GM23338 (cell line): ENCODE measurements around the gene SPAG16. TPM values are rescaled to one million over a fixed set of nuclear protein-coding genes. Genes with fewer than 3 reads are reported as not detected.

Source experiments
- ATAC-seq: fragments of 200-7000 bp; cut with Tn5 transposase; 3 replicates; pipeline ENCODE4 v1.9.1; 2020
- DNase-seq: peaks from one replicate; pipeline ENCODE4 v3.0.0-alpha.2; 2015; ENCODE audit warnings: low spot score
- H2AFZ ChIP-seq: fragments of 200-600 bp; sonication (generic); 2 replicates; pipeline ENCODE4 v1.8.0; 2016; ENCODE audit warnings: antibody characterized with exemption, mild to moderate bottlenecking, moderate library complexity
- H3F3A ChIP-seq: fragments of 200-600 bp; sonication (generic); replicated peaks from 2 replicates; pipeline ENCODE4 v1.8.0; 2017; ENCODE audit warnings: antibody characterized with exemption, mixed run types, low read depth
- H3K27ac ChIP-seq: fragments of 200-600 bp; sonication (generic); 2 replicates; pipeline ENCODE4 v1.6.1; 2016; ENCODE audit warnings: low read depth
- H3K27me3 ChIP-seq: fragments of 200-600 bp; sonication (generic); 2 replicates; pipeline ENCODE4 v1.8.0; 2016; ENCODE audit warnings: mild to moderate bottlenecking, mixed run types, moderate library complexity; ENCODE audit not compliant: insufficient read depth
- H3K36me3 ChIP-seq: fragments of 200-600 bp; sonication (generic); 2 replicates; pipeline ENCODE4 v1.8.0; 2016; ENCODE audit warnings: mild to moderate bottlenecking; ENCODE audit not compliant: insufficient read depth
- H3K4me1 ChIP-seq: fragments of 200-600 bp; sonication (generic); 2 replicates; pipeline ENCODE4 v1.8.0; 2016; ENCODE audit warnings: mild to moderate bottlenecking, moderate library complexity; ENCODE audit not compliant: insufficient read depth
- H3K4me2 ChIP-seq: fragments of 200-600 bp; sonication (generic); 2 replicates; pipeline ENCODE4 v1.7.1; 2017; ENCODE audit warnings: mixed run types
- H3K4me3 ChIP-seq: fragments of 200-600 bp; sonication (generic); 2 replicates; pipeline ENCODE4 v1.6.1; 2016; ENCODE audit warnings: mixed run types
- H3K79me2 ChIP-seq: fragments of 200-600 bp; sonication (generic); replicated peaks from 2 replicates; pipeline ENCODE4 v1.8.0; 2017; ENCODE audit warnings: mild to moderate bottlenecking; ENCODE audit not compliant: insufficient read depth
- H3K9me2 ChIP-seq: fragments of 200-600 bp; sonication (generic); 2 replicates; pipeline ENCODE4 v1.8.0; 2017; ENCODE audit not compliant: insufficient read depth
- H4K20me1 ChIP-seq: fragments of 200-600 bp; sonication (generic); replicated peaks from 2 replicates; pipeline ENCODE4 v1.8.0; 2017; ENCODE audit warnings: mild to moderate bottlenecking; ENCODE audit not compliant: insufficient read depth
- H3K27ac Mint-ChIP-seq: 2 replicates; pipeline ENCODE4 v1.8.0; 2020; ENCODE audit warnings: inconsistent platforms, mild to moderate bottlenecking, moderate library complexity, mixed read lengths
- H3K27me3 Mint-ChIP-seq: 3 replicates; pipeline ENCODE4 v1.8.0; 2022; ENCODE audit warnings: low read depth, mild to moderate bottlenecking, moderate library complexity, mixed read lengths, inconsistent platforms; ENCODE audit not compliant: insufficient read depth, poor library complexity
- H3K36me3 Mint-ChIP-seq: 3 replicates; pipeline ENCODE4 v1.8.0; 2021; ENCODE audit warnings: low read depth, mild to moderate bottlenecking, inconsistent platforms, moderate library complexity, mixed read lengths
- H3K4me1 Mint-ChIP-seq: 3 replicates; pipeline ENCODE4 v1.8.0; 2020; ENCODE audit warnings: mild to moderate bottlenecking, inconsistent platforms, mixed read lengths
- H3K4me3 Mint-ChIP-seq: 3 replicates; pipeline ENCODE4 v1.8.0; 2021; ENCODE audit warnings: moderate library complexity, mild to moderate bottlenecking, inconsistent platforms, mixed read lengths
- H3K9me3 Mint-ChIP-seq: 3 replicates; pipeline ENCODE4 v1.8.0; 2020; ENCODE audit warnings: moderate library complexity, mild to moderate bottlenecking, inconsistent platforms, mixed read lengths
- CREB1 ChIP-seq: fragments of 250-450 bp; sonication (Bioruptor Pico); IDR thresholded peaks from 2 replicates; pipeline ENCODE4 v1.5.0; 2020; ENCODE audit warnings: low read depth, mild to moderate bottlenecking, moderate library complexity
- EZH2 ChIP-seq: fragments of 200-600 bp; sonication (generic); IDR thresholded peaks from one replicate; pipeline ENCODE4 v1.8.0; 2017; ENCODE audit warnings: antibody characterized with exemption, mild to moderate bottlenecking, low read depth; ENCODE audit not compliant: unreplicated experiment
- EZH2phosphoT487 ChIP-seq: fragments of 200-600 bp; sonication (generic); IDR thresholded peaks from one replicate; pipeline ENCODE4 v1.8.1; 2018; ENCODE audit warnings: antibody characterized with exemption; ENCODE audit not compliant: unreplicated experiment
- JUNB ChIP-seq: IDR thresholded peaks from one replicate; pipeline ENCODE4 v1.6.1; 2016; ENCODE audit warnings: antibody characterized with exemption; ENCODE audit not compliant: unreplicated experiment
- NANOG ChIP-seq: IDR thresholded peaks from 2 replicates; pipeline ENCODE4 v1.6.1; 2016; ENCODE audit warnings: antibody characterized with exemption, borderline replicate concordance
- POLR2AphosphoS5 ChIP-seq: IDR thresholded peaks from 2 replicates; pipeline ENCODE4 v1.6.1; 2016; ENCODE audit warnings: antibody characterized with exemption, low read depth
- STAT1 ChIP-seq: IDR thresholded peaks from one replicate; pipeline ENCODE4 v1.6.1; 2016; ENCODE audit warnings: antibody characterized with exemption; ENCODE audit not compliant: unreplicated experiment
- ZNF114 ChIP-seq: fragments of 250-450 bp; sonication (Bioruptor Pico); IDR thresholded peaks from 2 replicates; pipeline ENCODE4 v1.5.0; 2020; ENCODE audit warnings: mild to moderate bottlenecking, moderate library complexity
- ZNF331 ChIP-seq: fragments of 250-450 bp; sonication (Bioruptor Pico); IDR thresholded peaks from 2 replicates; pipeline ENCODE4 v1.5.0; 2020; ENCODE audit warnings: low read depth, mild to moderate bottlenecking, moderate library complexity
- polyA plus RNA-seq: library from polyadenylated mRNA; unstranded; fragments of >200 nt; fragmentation: Nextera tagmentation; extraction: Ambion mirVana; gene quantifications from 2 replicates; pipeline ENCODE4 v1.2.1, GENCODE V29; 2016
- total RNA-seq: library from RNA; depleted of rRNA; stranded (reverse); fragments of >200 nt; shearing (Covaris generic); gene quantifications from 2 replicates; pipeline ENCODE4 v1.2.3, GENCODE V29; 2014
- TF ChIP-seq, protein P1 (sequence below): IDR thresholded peaks from 2 replicates; pipeline ENCODE4 v1.6.1; 2016; ENCODE audit warnings: antibody characterized with exemption
- TF ChIP-seq, protein P2 (sequence below), 2 experiments: fragments of 200-600 bp in 1 of 2; sonication (generic) in 1 of 2; conservative IDR thresholded peaks; 2 replicates each; pipeline versions ENCODE4 v1.5.1 to v1.6.1; 2016 to 2017; ENCODE audit warnings: antibody characterized with exemption in 2 of 2, low read depth in 2 of 2, mild to moderate bottlenecking in 2 of 2, moderate library complexity in 1 of 2
- TF ChIP-seq, protein P3 (sequence below): fragments of 250-450 bp; sonication (Bioruptor Pico); IDR thresholded peaks from 2 replicates; pipeline ENCODE4 v1.5.0; 2020; ENCODE audit warnings: mild to moderate bottlenecking, moderate library complexity
- TF ChIP-seq, protein P4 (sequence below): IDR thresholded peaks from one replicate; pipeline ENCODE4 v1.6.1; 2018; ENCODE audit warnings: antibody characterized with exemption; ENCODE audit not compliant: unreplicated experiment

The SPAG16 gene
- total and polyA plus RNA-seq, 2 experiments from 2014 or later = 19.7 to 47.8 TPM

DNA sequence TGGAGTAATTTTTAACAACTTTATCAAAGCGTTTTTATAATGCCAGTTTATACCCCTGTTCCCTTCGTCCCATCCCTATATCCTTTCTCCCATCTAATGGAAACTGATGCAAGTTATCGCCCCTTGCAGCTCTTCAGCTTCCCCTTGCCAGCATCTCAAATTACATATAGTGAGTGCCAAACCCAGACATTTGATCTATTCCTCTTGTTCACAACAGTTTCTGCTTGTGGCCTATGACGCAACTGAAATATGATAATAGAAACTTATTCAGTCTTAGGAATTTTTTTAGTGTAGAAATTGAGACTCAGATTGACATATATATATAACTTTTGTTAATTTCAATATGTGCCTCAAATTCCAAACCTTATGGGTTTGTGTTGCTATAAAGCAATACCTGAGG lies 564.4 kb downstream of the SPAG16 start:
- no peaks in the 10 kb centered on the region for H3K36me3 Mint-ChIP-seq

More for the DNA sequence above, 564.4 kb downstream of the SPAG16 start:
- ATAC-seq = no peak
- H3K9me3 Mint-ChIP-seq = no peaks in the 10 kb centered on the region
- Histone ChIP-seq H2AFZ (no peak overlapping the region), H3K4me2 (no peak overlapping the region), H3K9me2 (no peaks in the 10 kb centered on the region), H3F3A (no peaks in the 10 kb centered on the region), H3K36me3 (no peaks in the 10 kb centered on the region), H3K27me3 (no peaks in the 10 kb centered on the region), H3K79me2 (no peaks in the 10 kb centered on the region), H4K20me1 (no peaks in the 10 kb centered on the region), H3K4me1 (no peaks in the 10 kb centered on the region), H3K4me3 (no peak overlapping the region), H3K27ac (no peak overlapping the region)
- TF ChIP-seq, protein P1, sequence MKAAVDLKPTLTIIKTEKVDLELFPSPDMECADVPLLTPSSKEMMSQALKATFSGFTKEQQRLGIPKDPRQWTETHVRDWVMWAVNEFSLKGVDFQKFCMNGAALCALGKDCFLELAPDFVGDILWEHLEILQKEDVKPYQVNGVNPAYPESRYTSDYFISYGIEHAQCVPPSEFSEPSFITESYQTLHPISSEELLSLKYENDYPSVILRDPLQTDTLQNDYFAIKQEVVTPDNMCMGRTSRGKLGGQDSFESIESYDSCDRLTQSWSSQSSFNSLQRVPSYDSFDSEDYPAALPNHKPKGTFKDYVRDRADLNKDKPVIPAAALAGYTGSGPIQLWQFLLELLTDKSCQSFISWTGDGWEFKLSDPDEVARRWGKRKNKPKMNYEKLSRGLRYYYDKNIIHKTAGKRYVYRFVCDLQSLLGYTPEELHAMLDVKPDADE = no peak
- no peak for TF ChIP-seq NANOG
- TF ChIP-seq, protein P2, sequence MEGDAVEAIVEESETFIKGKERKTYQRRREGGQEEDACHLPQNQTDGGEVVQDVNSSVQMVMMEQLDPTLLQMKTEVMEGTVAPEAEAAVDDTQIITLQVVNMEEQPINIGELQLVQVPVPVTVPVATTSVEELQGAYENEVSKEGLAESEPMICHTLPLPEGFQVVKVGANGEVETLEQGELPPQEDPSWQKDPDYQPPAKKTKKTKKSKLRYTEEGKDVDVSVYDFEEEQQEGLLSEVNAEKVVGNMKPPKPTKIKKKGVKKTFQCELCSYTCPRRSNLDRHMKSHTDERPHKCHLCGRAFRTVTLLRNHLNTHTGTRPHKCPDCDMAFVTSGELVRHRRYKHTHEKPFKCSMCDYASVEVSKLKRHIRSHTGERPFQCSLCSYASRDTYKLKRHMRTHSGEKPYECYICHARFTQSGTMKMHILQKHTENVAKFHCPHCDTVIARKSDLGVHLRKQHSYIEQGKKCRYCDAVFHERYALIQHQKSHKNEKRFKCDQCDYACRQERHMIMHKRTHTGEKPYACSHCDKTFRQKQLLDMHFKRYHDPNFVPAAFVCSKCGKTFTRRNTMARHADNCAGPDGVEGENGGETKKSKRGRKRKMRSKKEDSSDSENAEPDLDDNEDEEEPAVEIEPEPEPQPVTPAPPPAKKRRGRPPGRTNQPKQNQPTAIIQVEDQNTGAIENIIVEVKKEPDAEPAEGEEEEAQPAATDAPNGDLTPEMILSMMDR (conservative IDR thresholded peaks at IDR 0.05; ENCODE audit: low read depth in 2 of 2) = no peak
- no peak for TF ChIP-seq EZH2phosphoT487
- TF ChIP-seq STAT1 = no peak
- TF ChIP-seq CREB1 (CRISPR knock-in tag) = no peak
- TF ChIP-seq, protein P3, sequence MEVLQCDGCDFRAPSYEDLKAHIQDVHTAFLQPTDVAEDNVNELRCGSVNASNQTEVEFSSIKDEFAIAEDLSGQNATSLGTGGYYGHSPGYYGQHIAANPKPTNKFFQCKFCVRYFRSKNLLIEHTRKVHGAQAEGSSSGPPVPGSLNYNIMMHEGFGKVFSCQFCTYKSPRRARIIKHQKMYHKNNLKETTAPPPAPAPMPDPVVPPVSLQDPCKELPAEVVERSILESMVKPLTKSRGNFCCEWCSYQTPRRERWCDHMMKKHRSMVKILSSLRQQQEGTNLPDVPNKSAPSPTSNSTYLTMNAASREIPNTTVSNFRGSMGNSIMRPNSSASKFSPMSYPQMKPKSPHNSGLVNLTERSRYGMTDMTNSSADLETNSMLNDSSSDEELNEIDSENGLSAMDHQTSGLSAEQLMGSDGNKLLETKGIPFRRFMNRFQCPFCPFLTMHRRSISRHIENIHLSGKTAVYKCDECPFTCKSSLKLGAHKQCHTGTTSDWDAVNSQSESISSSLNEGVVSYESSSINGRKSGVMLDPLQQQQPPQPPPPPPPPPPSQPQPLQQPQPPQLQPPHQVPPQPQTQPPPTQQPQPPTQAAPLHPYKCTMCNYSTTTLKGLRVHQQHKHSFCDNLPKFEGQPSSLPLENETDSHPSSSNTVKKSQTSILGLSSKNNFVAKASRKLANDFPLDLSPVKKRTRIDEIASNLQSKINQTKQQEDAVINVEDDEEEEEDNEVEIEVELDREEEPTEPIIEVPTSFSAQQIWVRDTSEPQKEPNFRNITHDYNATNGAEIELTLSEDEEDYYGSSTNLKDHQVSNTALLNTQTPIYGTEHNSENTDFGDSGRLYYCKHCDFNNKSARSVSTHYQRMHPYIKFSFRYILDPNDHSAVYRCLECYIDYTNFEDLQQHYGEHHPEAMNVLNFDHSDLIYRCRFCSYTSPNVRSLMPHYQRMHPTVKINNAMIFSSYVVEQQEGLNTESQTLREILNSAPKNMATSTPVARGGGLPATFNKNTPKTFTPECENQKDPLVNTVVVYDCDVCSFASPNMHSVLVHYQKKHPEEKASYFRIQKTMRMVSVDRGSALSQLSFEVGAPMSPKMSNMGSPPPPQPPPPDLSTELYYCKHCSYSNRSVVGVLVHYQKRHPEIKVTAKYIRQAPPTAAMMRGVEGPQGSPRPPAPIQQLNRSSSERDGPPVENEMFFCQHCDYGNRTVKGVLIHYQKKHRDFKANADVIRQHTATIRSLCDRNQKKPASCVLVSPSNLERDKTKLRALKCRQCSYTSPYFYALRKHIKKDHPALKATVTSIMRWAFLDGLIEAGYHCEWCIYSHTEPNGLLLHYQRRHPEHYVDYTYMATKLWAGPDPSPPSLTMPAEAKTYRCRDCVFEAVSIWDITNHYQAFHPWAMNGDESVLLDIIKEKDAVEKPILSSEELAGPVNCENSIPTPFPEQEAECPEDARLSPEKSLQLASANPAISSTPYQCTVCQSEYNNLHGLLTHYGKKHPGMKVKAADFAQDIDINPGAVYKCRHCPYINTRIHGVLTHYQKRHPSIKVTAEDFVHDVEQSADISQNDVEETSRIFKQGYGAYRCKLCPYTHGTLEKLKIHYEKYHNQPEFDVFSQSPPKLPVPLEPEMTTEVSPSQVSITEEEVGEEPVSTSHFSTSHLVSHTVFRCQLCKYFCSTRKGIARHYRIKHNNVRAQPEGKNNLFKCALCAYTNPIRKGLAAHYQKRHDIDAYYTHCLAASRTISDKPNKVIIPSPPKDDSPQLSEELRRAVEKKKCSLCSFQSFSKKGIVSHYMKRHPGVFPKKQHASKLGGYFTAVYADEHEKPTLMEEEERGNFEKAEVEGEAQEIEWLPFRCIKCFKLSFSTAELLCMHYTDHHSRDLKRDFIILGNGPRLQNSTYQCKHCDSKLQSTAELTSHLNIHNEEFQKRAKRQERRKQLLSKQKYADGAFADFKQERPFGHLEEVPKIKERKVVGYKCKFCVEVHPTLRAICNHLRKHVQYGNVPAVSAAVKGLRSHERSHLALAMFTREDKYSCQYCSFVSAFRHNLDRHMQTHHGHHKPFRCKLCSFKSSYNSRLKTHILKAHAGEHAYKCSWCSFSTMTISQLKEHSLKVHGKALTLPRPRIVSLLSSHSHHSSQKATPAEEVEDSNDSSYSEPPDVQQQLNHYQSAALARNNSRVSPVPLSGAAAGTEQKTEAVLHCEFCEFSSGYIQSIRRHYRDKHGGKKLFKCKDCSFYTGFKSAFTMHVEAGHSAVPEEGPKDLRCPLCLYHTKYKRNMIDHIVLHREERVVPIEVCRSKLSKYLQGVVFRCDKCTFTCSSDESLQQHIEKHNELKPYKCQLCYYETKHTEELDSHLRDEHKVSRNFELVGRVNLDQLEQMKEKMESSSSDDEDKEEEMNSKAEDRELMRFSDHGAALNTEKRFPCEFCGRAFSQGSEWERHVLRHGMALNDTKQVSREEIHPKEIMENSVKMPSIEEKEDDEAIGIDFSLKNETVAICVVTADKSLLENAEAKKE (CRISPR knock-in tag) = no peak
- TF ChIP-seq ZNF114 (CRISPR knock-in tag) = no peak
- no peak for TF ChIP-seq EZH2
- TF ChIP-seq JUNB = no peak
- no peak for TF ChIP-seq ZNF331
- TF ChIP-seq, protein P4, sequence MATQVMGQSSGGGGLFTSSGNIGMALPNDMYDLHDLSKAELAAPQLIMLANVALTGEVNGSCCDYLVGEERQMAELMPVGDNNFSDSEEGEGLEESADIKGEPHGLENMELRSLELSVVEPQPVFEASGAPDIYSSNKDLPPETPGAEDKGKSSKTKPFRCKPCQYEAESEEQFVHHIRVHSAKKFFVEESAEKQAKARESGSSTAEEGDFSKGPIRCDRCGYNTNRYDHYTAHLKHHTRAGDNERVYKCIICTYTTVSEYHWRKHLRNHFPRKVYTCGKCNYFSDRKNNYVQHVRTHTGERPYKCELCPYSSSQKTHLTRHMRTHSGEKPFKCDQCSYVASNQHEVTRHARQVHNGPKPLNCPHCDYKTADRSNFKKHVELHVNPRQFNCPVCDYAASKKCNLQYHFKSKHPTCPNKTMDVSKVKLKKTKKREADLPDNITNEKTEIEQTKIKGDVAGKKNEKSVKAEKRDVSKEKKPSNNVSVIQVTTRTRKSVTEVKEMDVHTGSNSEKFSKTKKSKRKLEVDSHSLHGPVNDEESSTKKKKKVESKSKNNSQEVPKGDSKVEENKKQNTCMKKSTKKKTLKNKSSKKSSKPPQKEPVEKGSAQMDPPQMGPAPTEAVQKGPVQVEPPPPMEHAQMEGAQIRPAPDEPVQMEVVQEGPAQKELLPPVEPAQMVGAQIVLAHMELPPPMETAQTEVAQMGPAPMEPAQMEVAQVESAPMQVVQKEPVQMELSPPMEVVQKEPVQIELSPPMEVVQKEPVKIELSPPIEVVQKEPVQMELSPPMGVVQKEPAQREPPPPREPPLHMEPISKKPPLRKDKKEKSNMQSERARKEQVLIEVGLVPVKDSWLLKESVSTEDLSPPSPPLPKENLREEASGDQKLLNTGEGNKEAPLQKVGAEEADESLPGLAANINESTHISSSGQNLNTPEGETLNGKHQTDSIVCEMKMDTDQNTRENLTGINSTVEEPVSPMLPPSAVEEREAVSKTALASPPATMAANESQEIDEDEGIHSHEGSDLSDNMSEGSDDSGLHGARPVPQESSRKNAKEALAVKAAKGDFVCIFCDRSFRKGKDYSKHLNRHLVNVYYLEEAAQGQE = no peak
- no peak for TF ChIP-seq POLR2AphosphoS5
- H3K4me3 Mint-ChIP-seq = no peak overlapping the region
- no peak overlapping the region for H3K27ac Mint-ChIP-seq
- no peak for DNase-seq
- no peaks in the 10 kb centered on the region for H3K27me3 Mint-ChIP-seq
- H3K4me1 Mint-ChIP-seq = no peaks in the 10 kb centered on the region
